A204.1 (cell line): ENCODE results near the gene CIZ1.
"Not testable (repeated sequence)": the region's sequence is repeated elsewhere in the genome, so short reads cannot be mapped to it uniquely, and the experiment has no call there.

Source experiments
- FAIRE-seq: peaks from 2 replicates; lab custom pipeline; 2012; peaks lifted over from hg19 to GRCh38; lab: Jason Lieb, UNC

CIZ1 gene, protein sequence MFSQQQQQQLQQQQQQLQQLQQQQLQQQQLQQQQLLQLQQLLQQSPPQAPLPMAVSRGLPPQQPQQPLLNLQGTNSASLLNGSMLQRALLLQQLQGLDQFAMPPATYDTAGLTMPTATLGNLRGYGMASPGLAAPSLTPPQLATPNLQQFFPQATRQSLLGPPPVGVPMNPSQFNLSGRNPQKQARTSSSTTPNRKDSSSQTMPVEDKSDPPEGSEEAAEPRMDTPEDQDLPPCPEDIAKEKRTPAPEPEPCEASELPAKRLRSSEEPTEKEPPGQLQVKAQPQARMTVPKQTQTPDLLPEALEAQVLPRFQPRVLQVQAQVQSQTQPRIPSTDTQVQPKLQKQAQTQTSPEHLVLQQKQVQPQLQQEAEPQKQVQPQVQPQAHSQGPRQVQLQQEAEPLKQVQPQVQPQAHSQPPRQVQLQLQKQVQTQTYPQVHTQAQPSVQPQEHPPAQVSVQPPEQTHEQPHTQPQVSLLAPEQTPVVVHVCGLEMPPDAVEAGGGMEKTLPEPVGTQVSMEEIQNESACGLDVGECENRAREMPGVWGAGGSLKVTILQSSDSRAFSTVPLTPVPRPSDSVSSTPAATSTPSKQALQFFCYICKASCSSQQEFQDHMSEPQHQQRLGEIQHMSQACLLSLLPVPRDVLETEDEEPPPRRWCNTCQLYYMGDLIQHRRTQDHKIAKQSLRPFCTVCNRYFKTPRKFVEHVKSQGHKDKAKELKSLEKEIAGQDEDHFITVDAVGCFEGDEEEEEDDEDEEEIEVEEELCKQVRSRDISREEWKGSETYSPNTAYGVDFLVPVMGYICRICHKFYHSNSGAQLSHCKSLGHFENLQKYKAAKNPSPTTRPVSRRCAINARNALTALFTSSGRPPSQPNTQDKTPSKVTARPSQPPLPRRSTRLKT

DNA sequence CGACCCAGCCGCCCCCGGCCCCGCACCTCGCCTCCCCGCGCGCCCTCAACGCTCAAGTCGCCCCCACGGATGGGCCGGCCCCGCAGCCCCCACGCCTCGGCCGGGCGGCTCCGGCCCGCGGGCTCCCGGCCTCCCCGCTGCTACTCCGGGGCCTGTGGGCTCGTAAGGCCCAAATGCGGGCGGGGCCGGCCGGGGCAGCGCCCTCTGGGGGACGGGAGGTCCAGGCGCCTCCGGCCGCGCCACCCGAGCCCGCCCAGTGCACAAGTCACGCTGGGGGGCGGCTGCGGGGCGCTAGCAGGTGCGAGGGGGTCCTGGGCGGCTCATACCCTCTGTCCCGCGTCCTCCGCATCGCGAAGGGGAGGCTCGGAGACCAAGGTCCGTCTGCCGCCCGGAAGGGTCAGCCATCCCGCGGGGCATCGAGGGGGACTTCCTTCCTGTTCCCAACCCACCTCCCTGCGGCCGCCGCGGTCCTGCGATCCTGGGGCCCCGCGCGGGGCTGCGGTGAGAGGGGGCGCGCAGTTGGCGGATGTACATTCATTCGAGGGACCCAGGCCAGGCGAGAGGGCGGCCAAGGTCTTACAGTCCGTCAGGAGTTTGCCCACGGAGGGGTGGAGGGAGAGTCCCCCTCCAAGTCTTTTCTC lies at the start of gene CIZ1:
Gene CIZ1, minus strand, starts transcription at position 167 of the 641 bp plus-strand sequence. CDS start 715 bp downstream, outside the sequence.
- no peak for FAIRE-seq

DNA sequence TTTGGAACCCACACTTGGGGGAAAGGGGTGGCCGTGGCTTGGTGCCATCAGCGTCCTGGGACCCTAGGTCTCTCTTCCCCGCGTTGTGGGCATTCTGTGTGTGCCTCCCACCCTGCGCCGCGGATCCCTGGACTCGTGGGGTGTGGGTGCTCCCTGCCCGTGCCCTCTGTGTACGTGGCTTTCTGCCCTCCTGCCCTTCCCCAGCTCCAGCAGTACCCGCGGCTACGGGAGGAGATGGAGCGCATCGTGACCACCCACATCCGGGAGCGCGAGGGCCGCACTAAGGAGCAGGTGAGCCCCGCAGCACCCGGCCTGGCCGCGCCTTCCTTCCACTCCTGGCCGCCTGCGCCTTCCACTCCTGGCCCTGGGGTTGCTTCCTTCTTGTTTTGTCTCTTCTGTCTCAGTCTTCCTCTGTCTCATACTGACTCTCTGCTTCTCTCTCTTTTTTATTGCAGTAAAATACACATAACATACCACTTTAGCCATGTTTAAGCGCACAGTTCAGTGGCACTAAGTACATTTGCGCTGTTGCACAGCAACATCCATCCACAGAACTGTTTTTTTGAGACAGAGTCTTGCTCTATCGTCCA lies 42.5 kb upstream of the CIZ1 start:
- FAIRE-seq: no peak

DNA sequence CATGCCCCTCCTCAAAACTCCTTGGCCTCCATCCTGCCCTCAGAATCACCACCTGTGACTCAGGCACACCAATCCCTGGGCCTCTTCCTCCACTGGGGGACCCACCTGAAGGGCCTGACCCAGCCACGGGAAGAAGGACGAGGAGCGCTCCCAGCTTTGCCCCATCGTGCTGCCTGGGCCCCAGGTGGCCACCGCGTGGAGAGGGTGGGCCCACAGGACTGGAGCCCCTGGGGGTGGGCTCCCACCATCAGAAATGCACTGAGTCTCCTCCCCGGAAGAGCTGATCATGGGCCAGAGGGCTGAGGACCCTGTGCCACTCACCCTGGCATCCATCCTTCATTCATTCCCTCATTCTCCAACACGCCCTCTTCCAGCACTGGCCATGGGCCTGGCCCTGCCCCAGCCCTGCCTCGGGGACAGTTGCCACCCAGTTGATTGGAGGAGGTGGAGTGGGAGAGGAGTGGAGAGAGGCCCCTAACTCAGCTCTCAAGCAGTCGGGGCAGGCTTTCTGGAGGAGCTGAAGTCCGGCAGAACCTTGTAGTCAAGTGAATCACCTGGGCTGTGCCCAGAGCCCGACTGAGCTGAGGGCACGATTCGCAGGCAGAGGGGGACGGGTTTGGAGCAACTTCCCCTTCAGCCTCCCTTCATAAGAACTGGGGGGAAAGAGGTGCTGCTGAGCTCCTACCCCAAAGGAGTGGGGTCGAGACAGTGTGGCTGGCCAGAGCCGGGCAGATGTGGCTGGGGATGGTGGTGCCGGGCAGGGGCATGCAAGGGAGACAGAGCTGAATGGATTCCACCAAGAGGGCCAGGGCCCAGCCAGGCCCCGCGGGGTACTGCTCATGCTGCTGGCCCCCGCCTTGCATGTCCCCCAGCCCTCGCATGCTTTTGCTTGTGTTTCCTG lies 41.4 kb upstream of the CIZ1 start:
- FAIRE-seq: no peak

DNA sequence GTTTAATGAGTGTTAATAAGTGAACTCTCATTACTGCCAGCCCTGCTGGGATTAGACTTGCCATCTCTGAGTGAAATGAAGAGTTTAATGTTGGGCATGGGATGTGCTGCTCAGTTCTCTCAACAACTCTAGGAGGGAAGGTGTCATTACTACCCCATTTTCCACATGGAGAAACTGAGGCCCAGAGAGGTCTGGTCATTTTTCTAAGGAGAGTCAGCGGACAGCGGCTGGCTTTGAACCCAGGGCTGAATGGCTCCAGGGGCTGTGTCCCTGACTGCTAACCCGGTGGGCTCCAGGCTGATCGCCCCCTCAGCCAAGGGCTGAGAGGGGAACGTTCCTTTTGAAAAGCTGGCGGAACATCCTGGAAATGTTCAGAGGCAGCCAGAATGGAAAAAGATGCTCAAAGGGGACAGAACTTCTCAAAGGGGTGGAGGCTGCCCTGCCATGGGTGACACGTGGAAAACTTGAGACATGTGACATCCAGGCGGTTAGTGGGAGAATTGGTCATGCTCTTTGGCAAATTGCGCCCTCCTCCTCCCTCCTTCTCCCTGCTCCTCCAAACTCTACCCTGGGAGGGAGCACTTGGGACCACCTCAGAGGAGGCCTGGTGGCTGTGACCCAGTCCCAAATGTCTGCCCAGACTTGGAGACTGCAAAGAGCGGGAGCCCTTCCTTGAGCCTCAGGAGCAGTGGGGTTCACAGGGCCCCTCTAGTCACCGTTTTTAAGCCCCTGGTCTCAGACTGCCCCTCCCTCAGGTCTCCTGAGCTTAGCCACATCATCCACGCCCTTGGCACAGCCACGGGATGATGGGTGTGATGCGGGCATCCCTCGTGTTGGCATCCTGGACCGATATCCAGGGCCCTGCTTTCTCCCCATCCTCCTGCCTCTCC lies 40.5 kb upstream of the CIZ1 start:
- FAIRE-seq: no peak

DNA sequence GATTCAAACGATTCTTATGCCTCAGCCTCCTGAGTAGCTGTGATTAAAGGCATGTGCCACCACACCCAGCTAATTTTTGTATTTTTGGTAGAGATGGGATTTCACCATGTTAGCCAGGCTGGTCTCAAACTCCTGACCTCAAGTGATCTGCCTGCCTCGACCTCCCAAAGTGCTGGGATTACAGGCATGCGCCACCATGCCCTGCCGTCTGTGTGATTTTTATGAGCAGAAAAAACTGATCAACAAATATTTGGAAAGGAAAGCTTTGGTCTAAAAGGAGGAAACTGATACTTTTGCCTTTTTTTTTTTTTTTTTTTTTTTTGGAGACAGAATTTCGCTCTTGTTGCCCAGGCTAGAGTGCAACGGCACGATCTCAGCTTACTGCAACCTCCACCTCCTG lies 39.5 kb upstream of the CIZ1 start:
- not testable (repeated sequence) for FAIRE-seq

DNA sequence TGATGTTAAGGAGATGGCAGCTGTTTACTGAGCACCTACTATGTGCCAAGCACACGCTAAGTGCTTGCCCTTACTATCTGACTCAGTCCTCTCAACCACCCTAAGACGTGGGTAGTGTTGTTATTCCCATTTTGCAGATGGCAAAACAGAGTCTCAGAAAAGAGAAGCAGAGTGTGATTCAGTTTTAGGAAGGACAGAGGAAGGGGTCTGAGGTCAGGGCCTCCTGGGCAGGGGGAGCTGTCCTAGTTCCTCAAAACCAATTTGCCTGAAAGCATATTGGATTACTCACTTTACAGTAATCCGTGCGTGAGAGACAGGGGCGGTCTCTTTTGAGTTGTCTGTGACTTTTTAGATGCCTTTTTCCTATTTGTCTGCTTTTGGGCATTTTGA lies 35.0 kb upstream of the CIZ1 start:
- FAIRE-seq: no peak

DNA sequence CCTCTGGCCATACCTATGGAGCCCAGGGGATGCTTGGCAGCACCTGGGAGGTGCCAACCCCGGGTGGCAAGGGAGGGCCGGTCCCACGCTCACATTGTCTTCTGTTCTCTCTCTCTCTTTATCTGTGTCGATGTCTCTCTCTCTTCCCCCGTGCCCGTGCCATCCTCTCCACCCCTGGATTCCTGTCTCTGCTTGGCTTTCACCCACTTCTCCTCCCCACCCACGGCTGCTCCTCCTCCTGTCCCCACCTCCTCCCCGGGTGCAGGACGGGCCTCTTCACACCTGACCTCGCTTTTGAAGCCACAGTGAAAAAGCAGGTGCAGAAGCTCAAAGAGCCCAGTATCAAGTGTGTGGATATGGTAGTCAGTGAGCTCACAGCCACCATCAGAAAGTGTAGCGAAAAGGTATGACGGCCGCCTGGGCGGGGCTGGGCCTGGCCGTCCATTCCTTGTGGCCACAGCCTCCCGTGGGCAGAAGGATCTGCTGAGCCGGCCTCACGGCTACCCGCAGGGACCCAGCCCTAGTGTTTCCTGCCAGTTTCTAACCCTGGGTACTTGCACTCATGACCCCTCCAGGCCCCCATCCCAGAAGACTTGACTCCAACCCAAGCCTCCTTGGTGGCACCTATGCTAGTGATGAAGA lies 34.5 kb upstream of the CIZ1 start:
- FAIRE-seq: no peak

DNA sequence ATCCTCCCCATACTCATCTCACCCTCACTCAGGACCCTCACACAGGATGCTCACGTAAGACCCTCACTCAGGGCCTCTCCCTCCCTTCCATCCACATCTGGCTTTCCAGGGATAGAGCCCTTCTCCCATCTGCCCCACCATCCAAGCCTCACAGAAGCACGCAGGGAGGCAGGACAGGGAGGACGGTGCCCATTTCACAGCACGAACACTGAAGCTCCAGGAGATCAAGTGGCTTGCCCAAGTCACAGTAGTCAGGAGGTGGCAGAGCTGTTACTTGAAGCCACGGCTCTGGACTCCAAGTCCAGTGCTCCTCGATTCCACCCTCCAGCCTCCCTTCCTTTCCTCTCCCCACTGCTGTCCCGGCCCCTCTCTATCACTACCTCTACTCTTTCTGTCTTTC lies 33.5 kb upstream of the CIZ1 start:
- FAIRE-seq: no peak

DNA sequence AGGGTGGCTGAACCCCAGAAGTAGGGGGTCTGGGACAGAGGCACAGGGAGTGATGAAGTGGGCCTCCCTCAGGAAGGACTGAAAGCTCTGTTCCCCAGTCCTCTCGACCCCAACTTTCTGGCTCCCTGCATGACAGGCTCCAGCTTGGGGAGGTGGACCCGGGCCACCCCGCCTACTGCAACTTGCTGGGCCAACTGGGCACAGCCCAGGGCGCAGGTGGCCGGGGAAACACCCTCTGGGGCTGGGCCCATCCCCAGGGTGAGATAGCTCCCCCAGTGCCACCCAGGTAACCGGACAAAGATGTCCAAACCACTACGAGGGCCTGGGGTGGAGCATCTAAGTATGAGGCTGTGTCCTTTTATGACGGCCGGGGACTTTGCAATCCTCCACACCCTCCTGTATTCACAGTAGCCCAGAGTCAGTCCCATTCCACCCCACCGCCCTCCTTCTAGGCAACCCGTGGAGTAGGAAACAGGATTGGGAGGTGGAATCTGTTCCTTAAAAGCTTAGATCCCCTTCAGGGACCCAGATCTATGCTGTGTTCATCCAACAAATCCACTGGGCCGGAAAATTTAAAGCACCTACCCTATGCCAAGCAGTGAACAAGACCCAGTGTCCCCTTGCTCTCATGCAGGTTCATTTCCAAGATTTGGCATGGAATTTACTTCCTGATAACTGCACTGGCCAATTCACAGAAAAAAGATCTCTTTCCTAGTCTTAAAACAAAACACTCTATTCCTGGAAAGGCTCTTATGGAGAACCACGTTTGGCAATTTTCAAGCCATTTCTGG lies 31.7 kb upstream of the CIZ1 start:
- FAIRE-seq: no peak

DNA sequence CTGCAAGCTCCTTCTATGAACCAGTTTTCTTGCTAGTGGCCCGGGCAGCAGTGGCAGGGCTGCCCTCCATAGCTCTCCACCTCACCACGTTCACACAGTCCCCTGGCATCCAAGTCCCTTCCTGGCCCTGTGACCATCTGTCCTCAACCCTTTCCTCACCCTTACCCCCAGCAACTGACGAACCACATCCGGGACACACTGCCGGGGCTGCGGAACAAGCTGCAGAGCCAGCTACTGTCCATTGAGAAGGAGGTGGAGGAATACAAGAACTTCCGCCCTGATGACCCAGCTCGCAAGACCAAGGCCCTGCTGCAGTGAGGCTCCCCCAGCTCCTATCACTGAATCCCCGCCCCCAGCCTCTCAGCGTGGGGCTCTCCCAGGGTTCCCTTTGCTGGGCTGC lies 30.7 kb upstream of the CIZ1 start:
- FAIRE-seq: no peak

DNA sequence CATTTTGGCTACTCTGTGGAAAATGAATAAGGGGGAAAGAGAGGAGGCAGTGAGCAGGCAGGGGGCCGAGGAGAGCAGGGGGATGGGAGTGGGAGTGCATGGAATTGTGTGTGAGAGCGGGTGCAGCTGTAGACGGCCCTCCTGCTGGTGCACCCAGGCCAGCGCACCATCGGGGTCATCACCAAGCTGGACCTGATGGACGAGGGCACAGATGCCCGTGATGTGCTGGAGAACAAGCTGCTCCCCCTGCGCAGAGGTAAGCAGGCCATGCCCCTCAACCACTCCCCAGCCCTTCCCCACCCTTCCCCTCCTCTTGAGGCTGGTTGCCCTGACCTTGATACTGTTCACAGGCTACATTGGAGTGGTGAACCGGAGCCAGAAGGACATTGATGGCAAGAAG lies 28.5 kb upstream of the CIZ1 start:
- no peak for FAIRE-seq

DNA sequence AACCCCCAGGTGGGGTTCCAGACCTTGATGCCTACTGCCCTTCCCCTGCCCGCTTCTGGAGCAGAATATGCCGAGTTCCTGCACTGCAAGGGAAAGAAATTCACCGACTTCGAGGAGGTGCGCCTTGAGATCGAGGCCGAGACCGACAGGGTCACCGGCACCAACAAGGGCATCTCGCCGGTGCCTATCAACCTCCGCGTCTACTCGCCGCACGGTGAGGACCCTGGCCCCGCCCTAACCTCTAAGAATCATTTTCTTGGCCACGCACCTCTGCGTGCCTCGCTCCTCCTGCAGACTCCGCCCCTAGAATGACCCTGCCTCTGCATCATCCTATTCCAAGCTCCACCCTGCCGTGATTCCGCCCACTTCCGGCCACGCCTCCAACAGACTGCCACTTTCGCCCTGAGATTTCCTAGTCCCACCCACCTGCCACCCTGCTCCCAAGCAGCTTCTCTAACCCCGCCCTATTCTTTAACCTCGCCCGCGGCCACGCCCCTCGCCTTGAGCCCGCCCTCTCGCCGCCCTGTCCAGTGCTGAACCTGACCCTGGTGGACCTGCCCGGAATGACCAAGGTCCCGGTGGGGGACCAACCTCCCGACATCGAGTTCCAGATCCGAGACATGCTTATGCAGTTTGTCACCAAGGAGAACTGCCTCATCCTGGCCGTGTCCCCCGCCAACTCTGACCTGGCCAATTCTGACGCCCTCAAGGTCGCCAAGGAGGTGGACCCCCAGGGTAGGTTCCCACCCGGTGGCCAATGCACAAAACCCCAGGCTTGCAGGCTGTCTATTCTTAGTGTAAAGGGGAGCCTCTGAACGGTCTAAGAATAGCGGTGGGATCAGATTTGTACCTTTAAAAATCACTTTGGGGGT lies 27.4 kb upstream of the CIZ1 start:
- FAIRE-seq: no peak

DNA sequence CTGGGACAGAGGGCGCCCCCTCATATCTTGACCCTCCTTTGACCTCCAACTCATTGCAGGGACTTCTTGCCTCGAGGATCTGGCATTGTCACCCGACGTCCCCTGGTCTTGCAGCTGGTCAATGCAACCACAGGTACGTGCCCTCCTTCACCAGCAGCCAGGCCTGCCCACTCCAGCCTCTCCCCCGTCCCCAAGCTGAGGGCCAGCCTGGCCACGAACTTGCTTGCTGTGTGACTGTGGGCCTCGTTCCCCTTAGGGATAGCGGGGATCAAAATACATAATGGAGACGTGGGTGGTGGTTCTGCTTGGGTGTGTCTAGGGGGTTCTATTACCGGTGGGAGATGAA lies 26.8 kb upstream of the CIZ1 start:
- no peak for FAIRE-seq

DNA sequence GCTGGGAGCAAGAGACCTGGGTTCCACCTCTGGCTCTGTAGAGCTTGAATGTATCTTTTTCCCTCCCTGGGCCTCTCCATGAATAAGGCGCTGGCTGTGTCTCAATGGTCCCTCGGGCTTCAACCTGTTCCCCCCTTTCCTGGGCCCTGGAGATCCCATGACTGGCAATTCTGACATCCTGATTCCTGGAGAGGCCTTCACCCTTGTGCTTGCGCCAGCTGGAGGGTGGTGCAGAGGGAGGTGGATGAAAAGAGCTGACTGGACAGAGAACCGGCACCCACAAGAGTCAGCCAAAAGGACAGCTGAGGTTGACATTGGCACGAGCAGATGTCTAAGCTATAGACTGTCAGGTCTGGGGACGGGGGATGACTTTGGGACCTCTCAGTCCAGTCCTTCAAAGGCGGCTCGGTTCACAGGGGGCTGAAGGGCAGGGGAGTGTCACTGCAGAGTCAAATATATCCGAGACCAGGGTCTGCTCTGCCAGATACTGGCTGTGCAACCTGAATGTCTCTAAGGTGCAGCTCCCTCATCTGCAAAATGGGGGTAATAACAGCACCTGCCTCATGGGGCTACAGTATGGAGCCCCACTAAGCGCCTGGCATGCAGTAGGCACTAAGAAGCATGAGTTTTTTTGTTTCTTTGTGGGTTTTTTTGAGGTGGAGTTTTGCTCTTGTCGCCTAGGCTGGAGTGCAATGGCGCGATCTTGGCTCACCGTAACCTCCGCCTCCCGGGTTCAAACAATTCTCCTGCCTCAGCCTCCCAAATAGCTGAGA lies 25.6 kb upstream of the CIZ1 start:
- FAIRE-seq: no peak

DNA sequence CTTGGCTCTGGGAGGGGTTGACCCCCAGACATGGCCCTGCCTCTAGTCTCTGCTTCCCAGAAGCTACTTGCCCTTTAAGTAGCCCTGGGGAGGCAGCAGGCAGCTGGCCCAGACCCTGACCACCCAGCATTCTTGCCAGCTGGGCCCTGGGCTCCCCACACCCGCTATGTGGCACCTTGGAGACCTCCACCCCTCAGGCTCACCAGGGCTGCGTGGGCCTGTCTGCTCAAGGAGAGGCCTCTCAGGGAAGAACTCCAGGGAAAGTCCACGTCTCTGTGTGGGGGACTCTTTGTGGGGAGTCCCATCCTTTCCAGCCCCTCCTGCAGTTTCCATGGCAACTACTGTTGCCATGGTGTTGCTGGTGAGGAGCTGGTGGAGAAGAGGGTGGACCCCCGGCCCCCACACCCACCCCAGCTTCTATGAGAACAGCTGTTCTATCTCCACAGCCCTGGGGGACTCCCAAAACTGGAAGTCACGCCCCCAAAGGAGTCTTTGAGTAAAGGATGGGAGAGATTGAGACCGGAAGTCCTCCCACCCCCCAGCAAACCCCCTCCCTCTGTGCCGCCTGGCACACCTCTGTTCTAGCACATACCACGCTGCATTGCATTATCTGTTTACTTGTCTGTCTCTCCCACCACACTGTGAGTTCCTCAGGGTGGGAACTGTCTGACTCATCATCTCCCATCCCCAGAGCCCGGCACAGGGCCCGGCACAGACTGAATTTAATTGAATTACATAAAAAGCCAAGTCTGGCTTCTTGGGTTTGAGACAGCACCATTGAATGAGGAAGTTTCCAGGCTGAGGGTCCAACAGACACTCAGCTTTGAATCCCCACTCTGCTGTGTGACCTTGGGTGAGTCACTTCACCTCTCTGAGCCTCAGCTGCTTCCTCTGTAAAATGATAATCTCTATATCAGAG lies 24.4 kb upstream of the CIZ1 start:
- no peak for FAIRE-seq
